ENCODE measurements around the gene MIGA1.

The MIGA1 gene

DNA sequence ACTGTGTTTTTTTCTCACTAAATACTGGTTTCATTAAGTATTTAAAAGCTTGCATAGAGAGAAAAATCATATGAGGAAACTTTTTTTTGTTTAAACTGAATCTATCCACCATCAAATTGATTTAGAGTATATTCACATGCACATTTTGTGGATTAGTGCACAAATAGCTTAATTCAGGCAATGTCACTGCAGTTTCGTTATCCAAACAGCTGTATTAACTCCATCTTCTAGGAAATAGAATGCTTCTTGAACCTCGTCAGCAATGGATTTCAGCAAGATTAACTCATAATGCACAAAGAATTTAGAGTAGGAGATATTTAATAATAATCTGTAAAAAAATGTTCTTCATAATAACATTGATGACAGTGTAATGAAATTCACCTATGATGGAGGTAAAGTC, 146.5 kb downstream of the MIGA1 start:
- no peak for DNase-seq

DNA sequence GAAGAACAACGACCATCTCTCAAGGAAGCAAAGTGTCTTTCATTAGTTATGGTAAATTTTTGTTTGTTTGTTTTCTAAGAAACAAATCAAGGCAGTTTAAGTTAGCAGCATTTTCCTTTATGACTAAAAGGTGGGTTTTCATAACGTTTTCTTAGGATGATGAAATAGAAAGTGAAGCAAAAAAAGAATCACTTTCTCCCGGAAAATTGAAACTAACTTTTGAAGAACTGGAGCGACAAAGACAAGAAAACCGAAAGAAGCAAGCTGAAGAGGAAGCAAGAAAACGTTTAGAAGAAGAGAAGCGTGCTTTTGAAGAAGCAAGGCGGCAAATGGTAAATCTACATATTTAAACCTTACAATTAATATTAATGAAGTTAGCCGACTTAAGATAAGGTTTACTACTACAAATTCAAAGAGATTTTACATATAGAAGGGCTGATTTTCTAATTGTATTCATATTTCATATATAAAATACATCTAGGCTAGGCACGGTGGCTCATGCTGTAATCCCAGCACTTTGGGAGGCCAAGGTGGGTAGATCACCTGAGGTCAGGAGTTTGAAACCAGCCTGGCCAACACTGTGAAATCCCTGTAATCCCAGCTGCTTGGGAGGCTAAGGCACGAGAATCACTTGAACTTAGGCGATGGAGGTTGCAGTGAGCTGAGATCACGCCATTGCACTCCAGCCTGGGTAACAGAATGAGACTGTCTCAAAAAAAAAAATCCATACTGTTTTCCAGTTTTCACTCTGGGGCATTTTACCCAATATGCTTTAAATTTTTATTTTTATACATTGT, 147.3 kb downstream of the MIGA1 start:
- DNase-seq: no peak

- DNase-seq: no peak
Measured at GRCh38 chr1:77927414-77927813, 148.0 kb downstream of the MIGA1 start.
